CD4-positive, alpha-beta T cell treated with Interleukin-6 at 100 ng/mL for 8 hours (primary cell): ENCODE measurements around the gene GABRP.

Source experiments
- DNase-seq: peaks from one replicate; pipeline ENCODE4 v3.0.0-alpha.2; 2020; ENCODE audit warnings: mixed read lengths, low spot score

GABRP gene

GRCh38 chr5:170861667-170861916, 78.1 kb downstream of the GABRP start:
- no peak for DNase-seq

GRCh38 chr5:170861917-170862766, 78.6 kb downstream of the GABRP start, which contains the start of gene RANBP17:
RANBP17 (plus strand) TSS chr5:170862018.
- DNase-seq, result no peak

DNA sequence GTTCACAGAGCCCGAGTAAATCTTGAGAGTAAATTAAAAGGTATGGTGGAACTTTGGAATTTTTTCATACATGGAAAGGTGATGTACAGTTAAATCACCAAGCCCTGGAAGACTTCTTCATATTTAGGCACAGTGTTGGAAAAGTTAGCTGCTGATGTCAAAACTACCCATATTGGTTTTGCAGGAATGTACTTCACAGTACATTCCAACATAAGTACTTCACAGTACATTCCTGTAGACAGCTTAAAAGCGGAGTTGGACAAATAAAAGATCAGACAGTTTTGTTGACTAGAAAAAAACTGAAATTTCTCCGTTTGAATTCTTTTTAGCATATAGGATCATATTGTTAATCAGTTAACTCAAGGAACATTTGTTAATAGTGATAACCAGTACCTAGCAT, 80.1 kb downstream of the GABRP start:
- no peak for DNase-seq
